Naive B cell (primary cell): ENCODE data around the gene MRTFB. TPM values are rescaled to one million over a fixed set of nuclear protein-coding genes. Genes with fewer than 3 reads are reported as not detected.

Experiments
- polyA plus RNA-seq, 6 donors: library from polyadenylated mRNA; unstranded; fragments of 300-500 nt; fragmentation: Illumina TruSeq; gene quantifications; one replicate each; pipeline ENCODE4 v1.2.3, GENCODE V29; 2021; ENCODE audit warnings: low read depth in 6 of 6

Gene MRTFB
- polyA plus RNA-seq, 6 donors from 2014 or later: 0.45 to 10.6 (median 8.2) TPM

Other genes starting within 250 kb of the MRTFB start
- gene ERCC4, start 151.2 kb upstream of the MRTFB start, polyA plus RNA-seq: 10 to 100 TPM; 11.9 to 25.5 (median 15.0) TPM